ENCODE data around the gene LAP3.
A peak's percentile ranks its signal among the peaks of the same experiment; 100 is the strongest.
"Not testable (repeated sequence)": the region's sequence is repeated elsewhere in the genome, so short reads cannot be mapped to it uniquely, and the experiment has no call there.

The LAP3 gene

GRCh38 chr4:17576932-17577664, at the start of gene LAP3:
LAP3 (plus strand) TSS chr4:17577198; CDS start chr4:17577466, 268 bp downstream.
- peak; percentile 98 for DNase-seq

- DNase-seq = no peak
Measured at GRCh38 chr4:17528551-17529165, 48.3 kb upstream of the LAP3 start.

- DNase-seq = no peak
Measured at GRCh38 chr4:17531538-17532285, 45.3 kb upstream of the LAP3 start.

GRCh38 chr4:17534705-17535104, 42.3 kb upstream of the LAP3 start:
- no peak for DNase-seq

- no peak for DNase-seq
Measured at GRCh38 chr4:17535242-17535641, 41.8 kb upstream of the LAP3 start.

- peak; percentile 4 for DNase-seq
Measured at GRCh38 chr4:17535906-17536305, 41.1 kb upstream of the LAP3 start.

- DNase-seq = not testable (repeated sequence)
Measured at GRCh38 chr4:17537060-17537459, 39.9 kb upstream of the LAP3 start.

- no peak for DNase-seq
Measured at GRCh38 chr4:17544205-17544604, 32.8 kb upstream of the LAP3 start.

- no peak for DNase-seq
Measured at GRCh38 chr4:17544831-17545234, 32.2 kb upstream of the LAP3 start.

GRCh38 chr4:17545374-17546140, 31.4 kb upstream of the LAP3 start:
- DNase-seq = no peak

- no peak for DNase-seq
Measured at GRCh38 chr4:17546222-17546621, 30.8 kb upstream of the LAP3 start.

GRCh38 chr4:17546678-17547077, 30.3 kb upstream of the LAP3 start:
- no peak for DNase-seq

GRCh38 chr4:17550549-17550948, 26.4 kb upstream of the LAP3 start:
- no peak for DNase-seq

GRCh38 chr4:17552427-17552826, 24.6 kb upstream of the LAP3 start:
- DNase-seq = no peak

GRCh38 chr4:17554568-17554967, 22.4 kb upstream of the LAP3 start:
- no peak for DNase-seq

- DNase-seq = no peak
Measured at GRCh38 chr4:17556498-17556897, 20.5 kb upstream of the LAP3 start.

GRCh38 chr4:17557880-17558279, 19.1 kb upstream of the LAP3 start:
- no peak for DNase-seq

- no peak for DNase-seq
Measured at GRCh38 chr4:17558941-17559708, 17.9 kb upstream of the LAP3 start.

- DNase-seq = no peak
Measured at GRCh38 chr4:17559709-17560048, 17.3 kb upstream of the LAP3 start.

GRCh38 chr4:17560065-17560673, 16.8 kb upstream of the LAP3 start:
- no peak for DNase-seq

GRCh38 chr4:17561195-17561909, 15.6 kb upstream of the LAP3 start:
- DNase-seq = no peak
